ENCODE results near the gene ANKRD33.

Gene ANKRD33

GRCh38 chr12:51901121-51901817 lies 13.4 kb downstream of the ANKRD33 start:
- no peak overlapping the region for H3K4me3 ChIP-seq (ENCODE audit: low read length)
- H3K4me2 ChIP-seq (ENCODE audit: low read depth, low read length): no peak overlapping the region
- no peaks in the 10 kb centered on the region for H3K9me2 ChIP-seq (replicated peaks; ENCODE audit: insufficient read depth, low read length)
- TF ChIP-seq EZH2 (optimal IDR thresholded peaks at IDR 0.05; ENCODE audit: low read depth, low read length) (no peak), EZH2phosphoT487 (IDR thresholded peaks at IDR 0.05; ENCODE audit: low read length) (no peak), CTCF (IDR thresholded peaks at IDR 0.05; ENCODE audit: low read length) (no peak)
- H3K27ac ChIP-seq (ENCODE audit: low read length): no peak overlapping the region
- H3K9ac ChIP-seq (ENCODE audit: low read length): no peak overlapping the region
- H3K36me3 ChIP-seq (replicated peaks; ENCODE audit: insufficient read depth, low read length): no peaks in the 10 kb centered on the region
- no peaks in the 10 kb centered on the region for H3K4me1 ChIP-seq (ENCODE audit: low read length)
- H3F3A ChIP-seq (ENCODE audit: insufficient read depth, low read length): no peaks in the 10 kb centered on the region
- no peaks in the 10 kb centered on the region for H3K79me2 ChIP-seq (ENCODE audit: low read length)
- no peaks in the 10 kb centered on the region for H4K20me1 ChIP-seq (ENCODE audit: insufficient read depth, low read length)
- H3K27me3 ChIP-seq (replicated peaks; ENCODE audit: insufficient read depth, low read length): peaks cover 6% of the 10 kb centered on the region
- no peak overlapping the region for H2AFZ ChIP-seq (ENCODE audit: low read length)
- H3K9me3 ChIP-seq (replicated peaks; ENCODE audit: insufficient read depth, low read length): no peaks in the 10 kb centered on the region
- DNase-seq: no peak

- Histone ChIP-seq H3K79me2 (ENCODE audit: low read length) (no peaks in the 10 kb centered on the region), H3K27ac (ENCODE audit: low read length) (no peak overlapping the region), H3K27me3 (replicated peaks; ENCODE audit: insufficient read depth, low read length) (peaks cover 11% of the 10 kb centered on the region), H2AFZ (ENCODE audit: low read length) (no peak overlapping the region), H3K4me2 (ENCODE audit: low read depth, low read length) (no peak overlapping the region), H3K36me3 (replicated peaks; ENCODE audit: insufficient read depth, low read length) (no peaks in the 10 kb centered on the region), H3K9ac (ENCODE audit: low read length) (no peak overlapping the region), H3K9me2 (replicated peaks; ENCODE audit: insufficient read depth, low read length) (no peaks in the 10 kb centered on the region), H4K20me1 (ENCODE audit: insufficient read depth, low read length) (no peaks in the 10 kb centered on the region), H3F3A (ENCODE audit: insufficient read depth, low read length) (no peaks in the 10 kb centered on the region), H3K9me3 (replicated peaks; ENCODE audit: insufficient read depth, low read length) (no peaks in the 10 kb centered on the region), H3K4me3 (ENCODE audit: low read length) (no peak overlapping the region), H3K4me1 (ENCODE audit: low read length) (no peaks in the 10 kb centered on the region)
- no peak for DNase-seq
- TF ChIP-seq EZH2 (optimal IDR thresholded peaks at IDR 0.05; ENCODE audit: low read depth, low read length): no peak
- no peak for TF ChIP-seq CTCF (IDR thresholded peaks at IDR 0.05; ENCODE audit: low read length)
- TF ChIP-seq EZH2phosphoT487 (IDR thresholded peaks at IDR 0.05; ENCODE audit: low read length): no peak
These were observed 14.0 kb downstream of the ANKRD33 start for GRCh38 chr12:51901881-51902280.

- Histone ChIP-seq H3F3A (ENCODE audit: insufficient read depth, low read length) (no peaks in the 10 kb centered on the region), H3K79me2 (ENCODE audit: low read length) (no peaks in the 10 kb centered on the region), H3K4me1 (ENCODE audit: low read length) (no peaks in the 10 kb centered on the region), H3K4me3 (ENCODE audit: low read length) (no peak overlapping the region), H2AFZ (ENCODE audit: low read length) (no peak overlapping the region), H3K9me3 (replicated peaks; ENCODE audit: insufficient read depth, low read length) (no peaks in the 10 kb centered on the region), H3K4me2 (ENCODE audit: low read depth, low read length) (no peak overlapping the region), H3K36me3 (replicated peaks; ENCODE audit: insufficient read depth, low read length) (no peaks in the 10 kb centered on the region), H3K27me3 (replicated peaks; ENCODE audit: insufficient read depth, low read length) (peaks cover 14% of the 10 kb centered on the region), H3K27ac (ENCODE audit: low read length) (no peak overlapping the region), H4K20me1 (ENCODE audit: insufficient read depth, low read length) (no peaks in the 10 kb centered on the region), H3K9me2 (replicated peaks; ENCODE audit: insufficient read depth, low read length) (no peaks in the 10 kb centered on the region), H3K9ac (ENCODE audit: low read length) (no peak overlapping the region)
- TF ChIP-seq EZH2phosphoT487 (IDR thresholded peaks at IDR 0.05; ENCODE audit: low read length): no peak
- TF ChIP-seq CTCF (IDR thresholded peaks at IDR 0.05; ENCODE audit: low read length): no peak
- no peak for TF ChIP-seq EZH2 (optimal IDR thresholded peaks at IDR 0.05; ENCODE audit: low read depth, low read length)
- no peak for DNase-seq
These were observed 17.1 kb downstream of the ANKRD33 start for GRCh38 chr12:51904951-51905470.
